ENCODE data around the gene RASGEF1B.

- TF ChIP-seq POLR2AphosphoS5 (IDR thresholded peaks at IDR 0.05), result no peak
- TF ChIP-seq, protein P1, sequence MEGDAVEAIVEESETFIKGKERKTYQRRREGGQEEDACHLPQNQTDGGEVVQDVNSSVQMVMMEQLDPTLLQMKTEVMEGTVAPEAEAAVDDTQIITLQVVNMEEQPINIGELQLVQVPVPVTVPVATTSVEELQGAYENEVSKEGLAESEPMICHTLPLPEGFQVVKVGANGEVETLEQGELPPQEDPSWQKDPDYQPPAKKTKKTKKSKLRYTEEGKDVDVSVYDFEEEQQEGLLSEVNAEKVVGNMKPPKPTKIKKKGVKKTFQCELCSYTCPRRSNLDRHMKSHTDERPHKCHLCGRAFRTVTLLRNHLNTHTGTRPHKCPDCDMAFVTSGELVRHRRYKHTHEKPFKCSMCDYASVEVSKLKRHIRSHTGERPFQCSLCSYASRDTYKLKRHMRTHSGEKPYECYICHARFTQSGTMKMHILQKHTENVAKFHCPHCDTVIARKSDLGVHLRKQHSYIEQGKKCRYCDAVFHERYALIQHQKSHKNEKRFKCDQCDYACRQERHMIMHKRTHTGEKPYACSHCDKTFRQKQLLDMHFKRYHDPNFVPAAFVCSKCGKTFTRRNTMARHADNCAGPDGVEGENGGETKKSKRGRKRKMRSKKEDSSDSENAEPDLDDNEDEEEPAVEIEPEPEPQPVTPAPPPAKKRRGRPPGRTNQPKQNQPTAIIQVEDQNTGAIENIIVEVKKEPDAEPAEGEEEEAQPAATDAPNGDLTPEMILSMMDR (IDR thresholded peaks at IDR 0.05), result no peak
- TF ChIP-seq EP300 (IDR thresholded peaks at IDR 0.05), result no peak
- no peak for TF ChIP-seq POLR2A (IDR thresholded peaks at IDR 0.05; ENCODE audit: low read depth)
Observed at GRCh38 chr4:81490403-81491160, 18.9 kb upstream of the RASGEF1B start.

All from esophagus muscularis mucosa (tissue), 4 donors.